Measurements from ENCODE around the gene BZW1.
"Not testable (repeated sequence)": the region's sequence is repeated elsewhere in the genome, so short reads cannot be mapped to it uniquely, and the experiment has no call there.

BZW1 gene

DNA sequence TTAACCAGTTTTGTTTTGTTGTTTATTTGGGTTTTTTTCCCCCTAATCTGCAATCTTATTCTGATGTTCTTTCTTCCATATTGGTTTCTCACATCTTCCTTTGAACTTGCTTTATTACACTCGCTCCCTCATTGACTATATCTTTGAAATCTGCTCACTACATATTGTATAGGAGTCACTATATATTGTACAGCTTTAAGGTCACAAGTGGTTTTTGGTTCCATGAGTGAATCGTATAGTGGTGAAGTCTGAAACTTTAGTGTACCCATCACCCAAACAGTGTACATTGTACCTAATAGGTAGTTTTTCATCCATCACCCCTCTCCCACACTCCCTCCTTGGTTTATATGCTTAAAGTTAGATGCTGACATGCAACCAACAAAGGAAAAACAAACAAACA, 11.3 kb upstream of the BZW1 start:
- Histone ChIP-seq H3K36me3 (ENCODE audit: control insufficient read depth in 4 of 4, insufficient read depth in 4 of 4, low read length in 3 of 4) (no peaks in the 10 kb centered on the region), H3K27ac (ENCODE audit: insufficient read depth in 1 of 2, low read depth in 1 of 2, low read length in 2 of 2, poor library complexity in 1 of 2, severe bottlenecking in 2 of 2) (no peak overlapping the region), H3K4me3 (ENCODE audit: control insufficient read depth in 1 of 7, extremely low read depth in 1 of 7, insufficient read depth in 4 of 7, low read depth in 2 of 7, low read length in 6 of 7) (no peak overlapping the region), H3K27me3 (replicated peaks in 2 of 5; ENCODE audit: control insufficient read depth in 4 of 5, insufficient read depth in 5 of 5, low read length in 4 of 5) (no peaks in the 10 kb centered on the region), H3K9me3 (ENCODE audit: control extremely low read depth in 1 of 5, control insufficient read depth in 4 of 5, insufficient read depth in 2 of 5, low read depth in 1 of 5, low read length in 4 of 5) (no peaks in the 10 kb centered on the region), H3K4me1 (ENCODE audit: control extremely low read depth in 1 of 4, control insufficient read depth in 4 of 4, insufficient read depth in 4 of 4, low read length in 3 of 4) (no peaks in the 10 kb centered on the region)
- POLR2A ChIA-PET, result no interaction called here
- no CpG with 5 or more reads among the region's 2 CpGs for WGBS (ENCODE audit: insufficient coverage)
- CTCF ChIA-PET, result no interaction called here
- no peak for DNase-seq

DNA sequence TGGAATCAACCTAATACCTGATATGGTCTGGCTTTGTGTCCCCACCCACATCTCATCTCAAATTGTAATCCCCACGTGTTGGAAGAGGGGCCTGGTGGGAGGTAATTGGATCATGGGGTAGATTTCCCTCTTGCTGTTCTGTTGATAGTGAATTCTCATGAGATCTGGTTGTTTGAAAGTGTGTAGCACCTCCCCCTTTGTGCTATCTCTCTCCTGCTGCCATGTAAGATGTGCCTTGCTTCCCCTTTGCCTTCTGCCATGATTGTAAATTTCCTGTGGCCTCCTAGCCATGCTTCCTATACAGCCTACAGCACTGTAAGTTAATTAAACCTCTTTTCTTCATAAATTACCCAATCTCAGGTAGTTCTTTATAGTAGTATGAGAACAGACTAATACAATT, 10.3 kb upstream of the BZW1 start:
- H3K9me3 ChIP-seq (ENCODE audit: control extremely low read depth in 1 of 5, control insufficient read depth in 4 of 5, insufficient read depth in 2 of 5, low read depth in 1 of 5, low read length in 4 of 5); CTCF ChIA-PET; H3K4me3 ChIP-seq (ENCODE audit: control insufficient read depth in 1 of 7, extremely low read depth in 1 of 7, insufficient read depth in 4 of 7, low read depth in 2 of 7, low read length in 6 of 7); DNase-seq; POLR2A ChIA-PET; H3K4me1 ChIP-seq (ENCODE audit: control extremely low read depth in 1 of 4, control insufficient read depth in 4 of 4, insufficient read depth in 4 of 4, low read length in 3 of 4); H3K27ac ChIP-seq (ENCODE audit: insufficient read depth in 1 of 2, low read depth in 1 of 2, low read length in 2 of 2, poor library complexity in 1 of 2, severe bottlenecking in 2 of 2); H3K36me3 ChIP-seq (ENCODE audit: control insufficient read depth in 4 of 4, insufficient read depth in 4 of 4, low read length in 3 of 4); H3K27me3 ChIP-seq (replicated peaks in 2 of 5; ENCODE audit: control insufficient read depth in 4 of 5, insufficient read depth in 5 of 5, low read length in 4 of 5): not testable (repeated sequence)
- no CpG with 5 or more reads among the region's 1 CpG for WGBS (ENCODE audit: insufficient coverage)

DNA sequence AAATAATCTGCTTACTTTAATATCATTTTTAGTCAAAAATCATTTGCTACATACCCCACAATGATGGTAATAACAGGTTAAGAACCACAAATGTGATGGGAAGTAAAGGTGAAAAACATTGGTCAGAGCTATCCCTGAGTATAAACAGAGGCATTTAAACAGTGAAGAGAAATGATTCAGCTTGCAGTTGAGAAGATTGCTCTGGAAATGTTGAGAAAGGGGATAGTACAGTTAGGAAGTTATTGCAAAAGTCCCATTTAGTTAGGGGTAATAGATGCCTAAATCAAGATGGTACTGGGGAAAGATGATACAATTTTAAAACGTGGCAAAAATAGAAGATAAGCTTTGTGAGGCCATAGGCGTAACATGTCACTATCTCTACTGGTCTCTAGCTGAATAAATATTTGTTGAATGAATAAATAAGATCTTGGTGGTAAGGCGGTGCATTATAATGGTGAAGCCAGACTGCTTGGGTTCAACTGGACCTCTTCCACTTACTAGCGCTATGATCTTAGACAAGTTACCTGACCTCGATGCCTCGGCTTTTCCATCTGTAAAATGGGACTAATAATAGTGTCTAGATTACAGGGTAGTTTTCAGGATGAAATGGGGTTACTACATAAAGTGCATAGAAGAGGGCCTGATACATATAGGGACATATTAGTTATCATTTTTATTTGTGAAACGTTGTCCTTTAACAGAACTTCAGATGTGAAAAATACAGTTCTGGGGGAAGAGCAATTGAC, 2.0 kb upstream of the BZW1 start:
- ChIA-PET POLR2A (no interaction called here), CTCF (interaction anchor here (0.6 to 0.7 kb wide), 2 partner anchors 9 to 32 kb away, joined by 3 to 4 read pairs; no protein-coding TSS in a partner anchor)
- Histone ChIP-seq H3K4me1 (ENCODE audit: control extremely low read depth in 1 of 4, control insufficient read depth in 4 of 4, insufficient read depth in 4 of 4, low read length in 3 of 4) (peaks cover 16 to 35% (median 23%) of the 10 kb centered on the region in 4 experiments), H3K36me3 (ENCODE audit: control insufficient read depth in 4 of 4, insufficient read depth in 4 of 4, low read length in 3 of 4) (peaks cover 6 to 17% (median 9%) of the 10 kb centered on the region in 4 experiments), H3K9me3 (ENCODE audit: control extremely low read depth in 1 of 5, control insufficient read depth in 4 of 5, insufficient read depth in 2 of 5, low read depth in 1 of 5, low read length in 4 of 5) (no peaks in the 10 kb centered on the region), H3K27me3 (replicated peaks in 2 of 5; ENCODE audit: control insufficient read depth in 4 of 5, insufficient read depth in 5 of 5, low read length in 4 of 5) (no peaks in the 10 kb centered on the region), H3K4me3 (ENCODE audit: control insufficient read depth in 1 of 7, extremely low read depth in 1 of 7, insufficient read depth in 4 of 7, low read depth in 2 of 7, low read length in 6 of 7) (peak overlapping the region in 2 of 7 experiments; percentile 84 to 95), H3K27ac (ENCODE audit: insufficient read depth in 1 of 2, low read depth in 1 of 2, low read length in 2 of 2, poor library complexity in 1 of 2, severe bottlenecking in 2 of 2) (peak overlapping the region in 1 of 2 experiments; percentile 100)
- WGBS (ENCODE audit: insufficient coverage), result 97% methylated on average over 6 of the region's 7 CpGs
- no peak for DNase-seq

DNA sequence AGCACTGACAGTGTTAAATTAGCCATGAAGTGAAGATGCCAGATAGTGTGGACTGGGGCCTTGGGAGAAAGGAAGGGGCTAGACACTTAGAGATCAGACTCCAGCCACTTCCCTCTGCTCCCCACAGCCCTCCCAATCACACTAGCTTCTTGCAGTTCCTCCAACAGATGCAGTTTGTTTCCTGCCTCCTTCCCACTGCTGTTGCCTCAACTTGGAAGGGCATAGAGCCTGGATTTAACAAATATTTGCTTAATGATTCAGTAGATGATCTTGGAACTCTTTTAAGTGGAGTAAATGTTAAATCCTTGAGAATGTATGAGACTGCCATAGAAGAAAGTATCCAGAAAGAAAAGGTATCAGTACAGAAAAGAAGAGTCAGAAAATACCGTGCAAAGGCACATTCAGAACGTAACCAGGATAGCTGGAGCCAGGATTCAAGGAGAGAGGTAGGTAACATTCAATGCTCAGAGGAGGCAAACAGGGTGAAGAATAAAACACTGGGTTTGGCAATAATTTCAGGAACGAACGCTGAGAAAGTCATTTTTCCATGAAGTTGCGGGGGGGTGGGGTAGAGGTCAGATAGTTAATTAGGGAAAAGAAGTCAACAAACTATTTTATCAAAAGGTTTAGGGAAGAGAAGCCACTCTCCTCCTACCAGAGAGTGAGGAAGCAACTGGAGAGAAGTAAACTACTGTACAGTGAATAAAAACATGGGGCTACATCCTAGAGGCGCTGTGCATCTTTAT, 1.3 kb upstream of the BZW1 start:
- peak in 1 of 3 donors; percentile 26 for DNase-seq
- H3K4me3 ChIP-seq (ENCODE audit: control insufficient read depth in 1 of 7, extremely low read depth in 1 of 7, insufficient read depth in 4 of 7, low read depth in 2 of 7, low read length in 6 of 7), result peak overlapping the region in 6 of 7 experiments; percentile 59 to 95 (median 86)
- peak overlapping the region in 1 of 2 experiments; percentile 100 for H3K27ac ChIP-seq (ENCODE audit: insufficient read depth in 1 of 2, low read depth in 1 of 2, low read length in 2 of 2, poor library complexity in 1 of 2, severe bottlenecking in 2 of 2)
- no peaks in the 10 kb centered on the region for H3K9me3 ChIP-seq (ENCODE audit: control extremely low read depth in 1 of 5, control insufficient read depth in 4 of 5, insufficient read depth in 2 of 5, low read depth in 1 of 5, low read length in 4 of 5)
- H3K36me3 ChIP-seq (ENCODE audit: control insufficient read depth in 4 of 4, insufficient read depth in 4 of 4, low read length in 3 of 4), result peaks cover 10 to 24% (median 15%) of the 10 kb centered on the region in 4 experiments
- CTCF ChIA-PET, result interaction anchor here (0.7 to 1.0 kb wide), 2 partner anchors 32 to 58 kb away, joined by 3 read pairs; no protein-coding TSS in a partner anchor
- H3K27me3 ChIP-seq (replicated peaks in 2 of 5; ENCODE audit: control insufficient read depth in 4 of 5, insufficient read depth in 5 of 5, low read length in 4 of 5), result no peaks in the 10 kb centered on the region
- H3K4me1 ChIP-seq (ENCODE audit: control extremely low read depth in 1 of 4, control insufficient read depth in 4 of 4, insufficient read depth in 4 of 4, low read length in 3 of 4), result peaks cover 16 to 35% (median 23%) of the 10 kb centered on the region in 4 experiments
- WGBS (ENCODE audit: insufficient coverage), result 76% methylated on average over 3 of the region's 6 CpGs
- POLR2A ChIA-PET, result interaction anchor here (2.0 kb wide), 1 partner anchor 97 kb away, joined by 5 read pairs; no protein-coding TSS in a partner anchor

DNA sequence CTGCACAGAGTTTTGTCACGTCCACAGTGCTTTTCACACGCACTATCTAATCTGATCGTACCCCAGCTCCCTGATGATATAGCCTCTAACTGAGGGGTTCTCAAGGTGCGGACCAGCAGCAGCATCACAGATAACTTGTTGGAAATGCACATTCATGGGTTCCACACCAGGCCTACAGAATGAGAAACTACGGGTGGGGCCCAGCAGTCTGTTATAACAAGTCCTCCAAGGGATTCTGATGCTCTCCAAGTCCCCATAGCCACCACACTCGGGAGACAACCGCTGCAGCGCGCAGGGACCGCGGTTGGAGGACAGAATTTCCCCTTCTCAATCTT, 745 bp upstream of the BZW1 start:
- Histone ChIP-seq H3K27me3 (replicated peaks in 2 of 5; ENCODE audit: control insufficient read depth in 4 of 5, insufficient read depth in 5 of 5, low read length in 4 of 5) (no peaks in the 10 kb centered on the region), H3K9me3 (ENCODE audit: control extremely low read depth in 1 of 5, control insufficient read depth in 4 of 5, insufficient read depth in 2 of 5, low read depth in 1 of 5, low read length in 4 of 5) (no peaks in the 10 kb centered on the region), H3K27ac (ENCODE audit: insufficient read depth in 1 of 2, low read depth in 1 of 2, low read length in 2 of 2, poor library complexity in 1 of 2, severe bottlenecking in 2 of 2) (peak overlapping the region in 1 of 2 experiments; percentile 100), H3K4me1 (ENCODE audit: control extremely low read depth in 1 of 4, control insufficient read depth in 4 of 4, insufficient read depth in 4 of 4, low read length in 3 of 4) (peaks cover 16 to 35% (median 23%) of the 10 kb centered on the region in 4 experiments), H3K36me3 (ENCODE audit: control insufficient read depth in 4 of 4, insufficient read depth in 4 of 4, low read length in 3 of 4) (peaks cover 13 to 29% (median 19%) of the 10 kb centered on the region in 4 experiments), H3K4me3 (ENCODE audit: control insufficient read depth in 1 of 7, extremely low read depth in 1 of 7, insufficient read depth in 4 of 7, low read depth in 2 of 7, low read length in 6 of 7) (peak overlapping the region; percentile 30 to 95 (median 84))
- DNase-seq, result no peak
- ChIA-PET POLR2A (interaction anchor here (1.2 to 2.0 kb wide), 2 partner anchors 53 to 98 kb away, joined by 5 to 8 read pairs; partner anchors contain the start of gene CLK1), CTCF (interaction anchor here (1.0 kb wide), 1 partner anchor 57 kb away, joined by 3 read pairs; no protein-coding TSS in a partner anchor)
- 32% methylated on average over 5 of the region's 11 CpGs for WGBS (ENCODE audit: insufficient coverage)

DNA sequence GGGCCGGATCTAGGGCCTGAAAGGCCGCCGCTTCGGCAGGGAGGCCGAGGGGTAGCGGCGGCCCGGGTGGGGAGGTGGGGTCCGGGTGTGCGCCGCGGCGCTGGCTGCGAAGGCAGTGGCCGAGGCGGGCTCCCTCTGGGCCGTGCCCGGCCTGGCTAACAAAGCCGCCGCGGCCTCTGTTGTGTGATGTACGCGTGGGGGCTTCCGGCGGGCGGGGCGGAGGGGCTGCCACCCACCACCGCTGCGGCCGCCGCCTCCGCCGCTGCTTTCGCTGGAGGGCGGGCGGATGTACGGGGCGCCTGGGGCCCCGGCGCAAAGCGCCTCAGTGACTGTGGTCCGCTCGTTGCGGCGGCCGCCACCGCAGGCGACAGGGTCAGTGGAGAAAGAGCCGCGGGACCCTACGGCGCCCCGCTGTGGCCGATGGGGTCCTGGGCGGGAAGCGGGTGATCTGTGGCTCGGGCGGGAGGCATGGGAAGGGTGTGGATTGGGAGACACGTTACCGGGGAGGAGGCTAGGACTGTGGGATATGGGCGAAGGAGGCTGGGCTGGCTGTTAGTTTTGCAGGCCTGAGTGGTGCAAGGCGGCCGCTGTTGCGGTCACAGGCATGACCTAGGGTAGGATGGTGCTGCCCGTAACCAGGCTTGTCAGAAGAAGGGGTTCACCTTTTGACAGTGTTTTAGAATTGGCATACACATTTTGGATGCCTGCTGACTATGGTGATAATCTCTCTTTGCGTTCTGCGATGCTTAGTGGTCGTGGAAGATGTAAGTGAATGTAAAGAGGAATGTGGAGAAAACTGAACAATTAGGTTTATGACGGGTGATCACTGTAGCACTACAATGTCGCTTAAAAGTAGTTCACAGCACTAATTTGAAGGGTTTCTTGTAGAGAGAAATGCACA, 662 bp downstream of the BZW1 start:
- Histone ChIP-seq H3K9me3 (ENCODE audit: control extremely low read depth in 1 of 5, control insufficient read depth in 4 of 5, insufficient read depth in 2 of 5, low read depth in 1 of 5, low read length in 4 of 5) (no peaks in the 10 kb centered on the region), H3K4me3 (ENCODE audit: control insufficient read depth in 1 of 7, extremely low read depth in 1 of 7, insufficient read depth in 4 of 7, low read depth in 2 of 7, low read length in 6 of 7) (peak overlapping the region; percentile 79 to 95 (median 87)), H3K27me3 (replicated peaks in 2 of 5; ENCODE audit: control insufficient read depth in 4 of 5, insufficient read depth in 5 of 5, low read length in 4 of 5) (no peaks in the 10 kb centered on the region), H3K36me3 (ENCODE audit: control insufficient read depth in 4 of 4, insufficient read depth in 4 of 4, low read length in 3 of 4) (peaks cover 17 to 44% (median 30%) of the 10 kb centered on the region in 4 experiments), H3K4me1 (ENCODE audit: control extremely low read depth in 1 of 4, control insufficient read depth in 4 of 4, insufficient read depth in 4 of 4, low read length in 3 of 4) (peaks cover 16 to 35% (median 23%) of the 10 kb centered on the region in 4 experiments), H3K27ac (ENCODE audit: insufficient read depth in 1 of 2, low read depth in 1 of 2, low read length in 2 of 2, poor library complexity in 1 of 2, severe bottlenecking in 2 of 2) (peak overlapping the region; percentile 99 to 100)
- WGBS (ENCODE audit: insufficient coverage), result under 1% methylated on average over 63 of the region's 70 CpGs
- DNase-seq, result peak; percentile 57 to 84 (median 77)
- ChIA-PET CTCF (interaction anchor here (1.0 kb wide), 1 partner anchor 16 kb away, joined by 3 read pairs; no protein-coding TSS in a partner anchor), POLR2A (interaction anchor here (1.2 to 2.0 kb wide), 2 partner anchors 52 to 99 kb away, joined by 5 to 8 read pairs; partner anchors contain the start of gene CLK1)
